Gastrocnemius medialis (tissue), 4 donors: ENCODE measurements around the gene COX4I1.

Source experiments
- CTCF ChIP-seq, 5 experiments: fragments of 450-650 bp in 3 of 5; fragments of 200-600 bp in 2 of 5; sonication (generic) in 2 of 5; IDR thresholded peaks in 4 of 5; conservative IDR thresholded peaks in 1 of 5; 1 replicate in 4 of 5; 2 replicates in 1 of 5; pipeline ENCODE4 v1.5.1; 2016 to 2019; ENCODE audit warnings: antibody characterized with exemption in 5 of 5, mild to moderate bottlenecking in 3 of 5, moderate library complexity in 3 of 5
- POLR2A ChIP-seq, 2 donors: fragments of 450-650 bp; IDR thresholded peaks; one replicate each; pipeline ENCODE4 v1.6.1; 2017; ENCODE audit warnings: antibody characterized with exemption in 2 of 2, mild to moderate bottlenecking in 2 of 2, moderate library complexity in 2 of 2

- TF ChIP-seq CTCF (IDR thresholded peaks at IDR 0.05 in 4 of 5, conservative IDR thresholded peaks at IDR 0.05 in 1 of 5): no peak
- no peak for TF ChIP-seq POLR2A (IDR thresholded peaks at IDR 0.05)
These were observed 33.9 kb downstream of the COX4I1 start for GRCh38 chr16:85833219-85833920.
